Endometrial microvascular endothelial cells (primary cell): ENCODE measurements around the gene GDF15. TPM values are rescaled to one million over a fixed set of nuclear protein-coding genes. Genes with fewer than 3 reads are reported as not detected.
"Not testable (repeated sequence)": the region's sequence is repeated elsewhere in the genome, so short reads cannot be mapped to it uniquely, and the experiment has no call there.

ENCODE experiments used
- in situ Hi-C: cut with HindIII; loops from 2 replicates; pipeline ENCODE4 v1.10.0; 2017; ENCODE audit warnings: low sequenced_read_pairs, low pct_unique_long_range_greater_than_20kb; ENCODE audit errors: inconsistent ontology term
- total RNA-seq: library from RNA; depleted of rRNA; stranded (reverse); fragments of >200 nt; gene quantifications from one replicate; pipeline ENCODE4 v1.2.3, GENCODE V29; 2015; ENCODE audit errors: inconsistent ontology term

Gene GDF15
- total RNA-seq, 1 donor from 2014 or later = 305 TPM

GRCh38 chr19:18388960-18389725, 3.2 kb downstream of the GDF15 start:
- in situ Hi-C loops = no loop called here

GRCh38 chr19:18389726-18390064, 3.7 kb downstream of the GDF15 start:
- in situ Hi-C loops = no loop called here

- in situ Hi-C loops = no loop called here
Measured at GRCh38 chr19:18390065-18390907, 4.3 kb downstream of the GDF15 start.

- in situ Hi-C loops = no loop called here
Measured at GRCh38 chr19:18391509-18392075, 5.6 kb downstream of the GDF15 start.

GRCh38 chr19:18392417-18392816, 6.5 kb downstream of the GDF15 start:
- in situ Hi-C loops = no loop called here

GRCh38 chr19:18392926-18393325, 7.0 kb downstream of the GDF15 start:
- in situ Hi-C loops = no loop called here

GRCh38 chr19:18393836-18394235, 7.9 kb downstream of the GDF15 start:
- in situ Hi-C loops = no loop called here

GRCh38 chr19:18396471-18397241, 10.7 kb downstream of the GDF15 start:
- in situ Hi-C loops = no loop called here

- in situ Hi-C loops = no loop called here
Measured at GRCh38 chr19:18397242-18398202, 11.6 kb downstream of the GDF15 start, which contains the start of gene LRRC25. TSS of gene LRRC25 (minus strand) at chr19:18397622. CDS start at chr19:18396963, 659 bp downstream.

- in situ Hi-C loops = no loop called here
Measured at GRCh38 chr19:18399008-18399407, 13.1 kb downstream of the GDF15 start.

- in situ Hi-C loops = no loop called here
Measured at GRCh38 chr19:18401580-18402112, 15.7 kb downstream of the GDF15 start.

- in situ Hi-C loops = not testable (repeated sequence)
Measured at GRCh38 chr19:18402455-18403248, 16.7 kb downstream of the GDF15 start.

- in situ Hi-C loops = not testable (repeated sequence)
Measured at GRCh38 chr19:18405754-18406153, 19.8 kb downstream of the GDF15 start.

- in situ Hi-C loops = no loop called here
Measured at GRCh38 chr19:18406749-18407148, 20.8 kb downstream of the GDF15 start.

- in situ Hi-C loops = no loop called here
Measured at GRCh38 chr19:18408053-18408476, 22.1 kb downstream of the GDF15 start.

- in situ Hi-C loops = no loop called here
Measured at GRCh38 chr19:18412610-18413239, 26.8 kb downstream of the GDF15 start.
